ENCODE data around the gene AKT3.

Gene AKT3

DNA sequence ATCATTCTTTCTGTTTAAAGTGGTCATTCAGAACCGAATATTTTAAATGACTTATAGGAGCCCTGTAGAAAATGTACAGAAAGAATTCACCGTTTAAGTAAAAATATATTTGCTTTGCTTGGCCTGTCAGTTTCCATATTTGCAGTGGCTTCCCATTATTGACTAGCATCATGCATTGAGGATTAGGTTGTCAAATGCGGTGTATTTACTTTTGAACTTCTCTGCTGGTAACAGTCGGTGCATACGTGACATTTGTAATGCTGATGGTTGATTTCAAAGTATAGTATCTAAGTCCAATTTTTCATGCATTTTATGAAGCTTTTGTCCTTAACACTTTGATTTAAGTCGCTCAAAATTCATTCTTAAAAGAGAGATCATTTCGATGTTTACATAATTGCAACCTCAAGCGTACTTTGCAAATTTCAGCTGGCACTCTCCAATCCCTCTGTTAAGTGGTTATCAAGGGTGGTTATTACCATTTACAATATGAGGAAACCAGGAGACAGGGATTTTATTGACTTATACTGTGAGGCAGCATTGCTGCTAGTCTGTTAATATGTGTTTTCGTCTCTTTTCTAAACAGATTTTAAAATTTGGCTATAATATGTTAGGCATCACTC, 392.6 kb downstream of the AKT3 start:
- Histone ChIP-seq H3K4me3 (ENCODE audit: low read depth, low read length) (no peak overlapping the region), H4K8ac (ENCODE audit: low read depth, low read length) (no peak overlapping the region), H3K4me2 (ENCODE audit: low read length) (no peak overlapping the region), H3K79me1 (ENCODE audit: low read length) (no peaks in the 10 kb centered on the region), H3K23ac (ENCODE audit: low read length) (no peak overlapping the region), H4K91ac (ENCODE audit: low read depth, low read length) (no peak overlapping the region), H3K4ac (ENCODE audit: low read depth, low read length) (no peak overlapping the region), H2BK12ac (ENCODE audit: low read length) (no peak overlapping the region), H2BK5ac (ENCODE audit: low read depth, low read length, poor library complexity) (no peak overlapping the region), H2BK120ac (ENCODE audit: insufficient read depth, low read length, poor library complexity) (no peak overlapping the region), H2AK5ac (ENCODE audit: low read length) (no peak overlapping the region), H4K12ac (ENCODE audit: low read depth, low read length) (no peak overlapping the region), H3K4me1 (ENCODE audit: control insufficient read depth in 1 of 2, insufficient read depth in 2 of 2, low read length in 2 of 2) (no peaks in the 10 kb centered on the region), H3K79me2 (ENCODE audit: control insufficient read depth, insufficient read depth, low read length, poor library complexity) (no peaks in the 10 kb centered on the region), H3K18ac (ENCODE audit: low read length) (no peak overlapping the region), H3K9me3 (ENCODE audit: insufficient read depth, low read depth, low read length) (no peaks in the 10 kb centered on the region), H2AFZ (ENCODE audit: insufficient read depth, low read length, poor library complexity) (no peak overlapping the region), H3K27me3 (ENCODE audit: insufficient read depth, low read length) (no peaks in the 10 kb centered on the region), H3K14ac (ENCODE audit: low read length) (no peak overlapping the region), H3K9ac (ENCODE audit: low read length) (no peak overlapping the region), H3K27ac (ENCODE audit: low read depth, low read length) (no peak overlapping the region), H3K36me3 (ENCODE audit: control insufficient read depth in 1 of 2, insufficient read depth in 2 of 2, low read length in 2 of 2) (peaks cover 0 to 2% of the 10 kb centered on the region in 2 experiments)
- DNase-seq: no peak
- WGBS (ENCODE audit: extremely low coverage, insufficient coverage, insufficient read length): no CpG with 5 or more reads among the region's 9 CpGs

DNA sequence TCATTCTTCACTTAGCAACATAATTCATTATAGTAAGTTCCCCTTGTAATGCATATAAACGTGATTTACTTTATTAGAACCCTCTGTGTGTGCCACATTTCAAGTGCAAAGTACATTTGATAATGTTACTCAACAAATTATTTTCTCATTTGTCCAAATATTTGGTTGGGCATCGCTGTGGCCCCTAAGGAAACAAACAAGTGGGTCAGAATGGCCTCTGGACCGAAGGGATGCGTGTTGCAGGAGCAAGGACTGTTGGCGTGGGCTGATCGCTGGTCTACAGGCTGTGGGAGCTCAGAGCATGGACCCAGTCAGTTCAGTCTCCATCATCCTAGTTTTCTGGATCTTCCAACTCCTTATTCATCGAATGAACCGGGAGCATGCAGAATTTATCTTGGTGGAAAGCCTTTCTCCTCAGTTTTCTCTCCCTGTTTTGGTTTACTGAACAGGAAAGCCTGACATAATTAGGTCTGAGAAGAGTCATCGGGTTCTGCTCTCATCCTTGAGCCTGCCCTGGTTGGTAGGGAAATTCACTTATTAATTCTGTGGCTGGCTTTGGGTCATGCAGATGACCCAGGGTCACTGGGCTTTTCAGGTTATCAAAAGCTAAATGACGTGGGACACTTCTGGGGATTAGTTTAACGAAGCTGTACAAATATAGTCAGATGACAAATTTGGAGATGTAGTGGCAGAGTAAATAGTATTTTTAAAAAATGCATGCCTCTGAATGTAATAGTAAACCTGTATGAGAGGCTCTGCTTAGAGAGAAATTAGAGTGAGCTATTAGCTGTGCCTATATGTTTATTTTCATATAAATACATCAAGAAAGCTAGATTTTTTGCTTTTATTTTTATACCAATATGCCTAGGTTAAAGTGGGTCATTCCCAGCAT, 394.0 kb downstream of the AKT3 start:
- Histone ChIP-seq H4K12ac (ENCODE audit: low read depth, low read length) (no peak overlapping the region), H3K9ac (ENCODE audit: low read length) (no peak overlapping the region), H2BK5ac (ENCODE audit: low read depth, low read length, poor library complexity) (no peak overlapping the region), H3K4me2 (ENCODE audit: low read length) (no peak overlapping the region), H4K8ac (ENCODE audit: low read depth, low read length) (no peak overlapping the region), H2AK5ac (ENCODE audit: low read length) (no peak overlapping the region), H3K18ac (ENCODE audit: low read length) (no peak overlapping the region), H3K9me3 (ENCODE audit: insufficient read depth, low read depth, low read length) (no peaks in the 10 kb centered on the region), H3K79me1 (ENCODE audit: low read length) (no peaks in the 10 kb centered on the region), H3K14ac (ENCODE audit: low read length) (no peak overlapping the region), H3K79me2 (ENCODE audit: control insufficient read depth, insufficient read depth, low read length, poor library complexity) (no peaks in the 10 kb centered on the region), H2BK120ac (ENCODE audit: insufficient read depth, low read length, poor library complexity) (no peak overlapping the region), H3K23ac (ENCODE audit: low read length) (no peak overlapping the region), H2BK12ac (ENCODE audit: low read length) (no peak overlapping the region), H2AFZ (ENCODE audit: insufficient read depth, low read length, poor library complexity) (no peak overlapping the region), H3K4me1 (ENCODE audit: control insufficient read depth in 1 of 2, insufficient read depth in 2 of 2, low read length in 2 of 2) (no peaks in the 10 kb centered on the region), H3K4ac (ENCODE audit: low read depth, low read length) (no peak overlapping the region), H3K36me3 (ENCODE audit: control insufficient read depth in 1 of 2, insufficient read depth in 2 of 2, low read length in 2 of 2) (peaks cover 0 to 2% of the 10 kb centered on the region in 2 experiments), H3K27ac (ENCODE audit: low read depth, low read length) (no peak overlapping the region), H3K4me3 (ENCODE audit: low read depth, low read length) (no peak overlapping the region), H3K27me3 (ENCODE audit: insufficient read depth, low read length) (no peaks in the 10 kb centered on the region), H4K91ac (ENCODE audit: low read depth, low read length) (no peak overlapping the region)
- WGBS (ENCODE audit: extremely low coverage, insufficient coverage, insufficient read length): no CpG with 5 or more reads among the region's 11 CpGs
- no peak for DNase-seq

DNA sequence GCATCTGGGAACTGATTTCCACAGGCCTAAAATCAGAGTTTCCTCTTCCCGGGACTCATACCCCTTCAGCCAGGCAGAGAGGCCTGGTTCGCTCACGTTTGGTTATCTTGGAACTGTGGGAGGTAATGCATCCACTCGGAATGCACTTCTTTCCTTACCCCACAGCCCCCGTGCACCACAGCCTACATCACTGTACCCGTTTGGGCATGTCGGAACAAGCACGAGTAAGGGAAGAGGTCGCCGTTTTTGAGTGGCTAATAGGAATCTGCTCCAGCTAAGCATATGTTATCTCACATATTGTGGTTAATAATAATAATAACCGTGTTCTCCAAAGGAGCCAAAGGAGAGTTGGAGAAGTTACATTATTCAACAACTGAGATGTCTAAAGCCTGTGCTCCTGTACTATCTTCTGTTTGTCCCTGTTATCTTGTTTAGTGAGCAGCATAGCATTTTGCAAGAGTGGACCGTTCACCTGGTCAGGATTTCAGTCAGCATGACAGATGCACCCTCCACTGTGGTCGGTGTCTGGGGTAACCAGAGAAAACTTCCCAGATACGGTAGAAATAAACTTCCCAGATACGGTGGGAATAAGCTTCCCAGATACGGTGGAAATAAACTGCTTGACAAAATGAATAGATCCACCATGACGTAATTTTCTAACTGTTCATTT, 395.6 kb downstream of the AKT3 start:
- no peak for DNase-seq
- Histone ChIP-seq H3K23ac (ENCODE audit: low read length) (no peak overlapping the region), H3K27ac (ENCODE audit: low read depth, low read length) (no peak overlapping the region), H4K8ac (ENCODE audit: low read depth, low read length) (no peak overlapping the region), H3K36me3 (ENCODE audit: control insufficient read depth in 1 of 2, insufficient read depth in 2 of 2, low read length in 2 of 2) (no peaks in the 10 kb centered on the region), H3K14ac (ENCODE audit: low read length) (no peak overlapping the region), H2BK12ac (ENCODE audit: low read length) (no peak overlapping the region), H3K4me3 (ENCODE audit: low read depth, low read length) (no peak overlapping the region), H3K9ac (ENCODE audit: low read length) (no peak overlapping the region), H3K9me3 (ENCODE audit: insufficient read depth, low read depth, low read length) (no peaks in the 10 kb centered on the region), H3K79me1 (ENCODE audit: low read length) (no peaks in the 10 kb centered on the region), H2BK120ac (ENCODE audit: insufficient read depth, low read length, poor library complexity) (no peak overlapping the region), H2BK5ac (ENCODE audit: low read depth, low read length, poor library complexity) (no peak overlapping the region), H3K4ac (ENCODE audit: low read depth, low read length) (no peak overlapping the region), H4K91ac (ENCODE audit: low read depth, low read length) (no peak overlapping the region), H3K4me2 (ENCODE audit: low read length) (no peak overlapping the region), H2AFZ (ENCODE audit: insufficient read depth, low read length, poor library complexity) (no peak overlapping the region), H3K4me1 (ENCODE audit: control insufficient read depth in 1 of 2, insufficient read depth in 2 of 2, low read length in 2 of 2) (no peaks in the 10 kb centered on the region), H3K79me2 (ENCODE audit: control insufficient read depth, insufficient read depth, low read length, poor library complexity) (no peaks in the 10 kb centered on the region), H4K12ac (ENCODE audit: low read depth, low read length) (no peak overlapping the region), H3K27me3 (ENCODE audit: insufficient read depth, low read length) (no peaks in the 10 kb centered on the region), H3K18ac (ENCODE audit: low read length) (no peak overlapping the region), H2AK5ac (ENCODE audit: low read length) (no peak overlapping the region)
- no CpG with 5 or more reads among the region's 17 CpGs for WGBS (ENCODE audit: extremely low coverage, insufficient coverage, insufficient read length)

DNA sequence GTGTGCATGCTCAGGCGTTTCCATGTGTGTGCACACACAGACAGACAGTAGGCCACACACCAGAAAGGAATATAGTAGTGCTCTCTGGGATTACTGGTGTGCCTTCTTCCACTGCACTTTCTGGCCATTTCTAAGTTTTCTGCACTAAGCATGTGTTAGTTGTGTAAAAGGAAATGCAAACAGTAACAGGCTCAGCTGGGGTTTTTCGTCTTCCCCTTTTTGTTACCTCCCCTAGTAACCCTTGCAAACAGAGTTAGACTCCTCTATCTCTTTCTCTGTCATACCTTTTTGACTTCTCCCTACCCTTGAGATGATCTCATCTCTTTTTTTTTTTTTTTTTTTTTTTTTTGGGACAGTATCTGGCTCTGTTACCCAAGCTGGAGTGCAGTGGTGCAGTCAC, 398.0 kb downstream of the AKT3 start:
- H2BK120ac ChIP-seq (ENCODE audit: insufficient read depth, low read length, poor library complexity): no peak overlapping the region
- H3K9ac ChIP-seq (ENCODE audit: low read length): no peak overlapping the region
- no peak overlapping the region for H3K27ac ChIP-seq (ENCODE audit: low read depth, low read length)
- no peak overlapping the region for H3K4me3 ChIP-seq (ENCODE audit: low read depth, low read length)
- H4K8ac ChIP-seq (ENCODE audit: low read depth, low read length): no peak overlapping the region
- H2BK12ac ChIP-seq (ENCODE audit: low read length): no peak overlapping the region
- H4K91ac ChIP-seq (ENCODE audit: low read depth, low read length): no peak overlapping the region
- H3K4ac ChIP-seq (ENCODE audit: low read depth, low read length): no peak overlapping the region
- no peak for DNase-seq
- no peak overlapping the region for H3K23ac ChIP-seq (ENCODE audit: low read length)
- H3K27me3 ChIP-seq (ENCODE audit: insufficient read depth, low read length): no peaks in the 10 kb centered on the region
- no peaks in the 10 kb centered on the region for H3K4me1 ChIP-seq (ENCODE audit: control insufficient read depth in 1 of 2, insufficient read depth in 2 of 2, low read length in 2 of 2)
- H2BK5ac ChIP-seq (ENCODE audit: low read depth, low read length, poor library complexity): no peak overlapping the region
- H4K12ac ChIP-seq (ENCODE audit: low read depth, low read length): no peak overlapping the region
- no peaks in the 10 kb centered on the region for H3K9me3 ChIP-seq (ENCODE audit: insufficient read depth, low read depth, low read length)
- no peak overlapping the region for H3K4me2 ChIP-seq (ENCODE audit: low read length)
- no peaks in the 10 kb centered on the region for H3K79me2 ChIP-seq (ENCODE audit: control insufficient read depth, insufficient read depth, low read length, poor library complexity)
- H3K18ac ChIP-seq (ENCODE audit: low read length): no peak overlapping the region
- H2AFZ ChIP-seq (ENCODE audit: insufficient read depth, low read length, poor library complexity): no peak overlapping the region
- no CpG with 5 or more reads among the region's 2 CpGs for WGBS (ENCODE audit: extremely low coverage, insufficient coverage, insufficient read length)
- no peaks in the 10 kb centered on the region for H3K36me3 ChIP-seq (ENCODE audit: control insufficient read depth in 1 of 2, insufficient read depth in 2 of 2, low read length in 2 of 2)
- no peaks in the 10 kb centered on the region for H3K79me1 ChIP-seq (ENCODE audit: low read length)
- no peak overlapping the region for H3K14ac ChIP-seq (ENCODE audit: low read length)
- no peak overlapping the region for H2AK5ac ChIP-seq (ENCODE audit: low read length)
